Loucy (cell line): ENCODE data around the gene KRTAP10-10.
"Not testable (repeated sequence)": the region's sequence is repeated elsewhere in the genome, so short reads cannot be mapped to it uniquely, and the experiment has no call there.

ENCODE experiments used
- H2AFZ ChIP-seq: fragments of 200-600 bp; sonication (generic); 2 replicates; pipeline ENCODE4 v1.6.0; 2016; ENCODE audit warnings: antibody characterized with exemption, mild to moderate bottlenecking, low read length, moderate library complexity
- H3F3A ChIP-seq: fragments of 200-600 bp; 2 replicates; pipeline ENCODE4 v1.6.0; 2016; ENCODE audit warnings: antibody characterized with exemption, low read depth, mild to moderate bottlenecking
- H3K27me3 ChIP-seq: fragments of 200-600 bp; sonication (generic); 2 replicates; pipeline ENCODE4 v1.6.1; 2014; ENCODE audit warnings: low read length, mild to moderate bottlenecking; ENCODE audit not compliant: insufficient read depth, poor library complexity, severe bottlenecking
- H3K36me3 ChIP-seq: fragments of 200-600 bp; sonication (generic); 2 replicates; pipeline ENCODE4 v1.6.1; 2016; ENCODE audit warnings: low read length; ENCODE audit not compliant: insufficient read depth
- H3K4me1 ChIP-seq: fragments of 200-600 bp; sonication (generic); 2 replicates; pipeline ENCODE4 v1.5.1; 2014; ENCODE audit warnings: low read length, mild to moderate bottlenecking; ENCODE audit not compliant: insufficient read depth, poor library complexity, severe bottlenecking
- H3K4me2 ChIP-seq: fragments of 200-600 bp; sonication (generic); 2 replicates; pipeline ENCODE4 v1.6.0; 2014; ENCODE audit warnings: antibody characterized with exemption, low read length, low read depth, mild to moderate bottlenecking; ENCODE audit not compliant: poor library complexity, severe bottlenecking
- H3K4me3 ChIP-seq: fragments of 200-600 bp; sonication (generic); 2 replicates; pipeline ENCODE4 v1.5.1; 2014; ENCODE audit warnings: low read length, mild to moderate bottlenecking, mixed read lengths; ENCODE audit not compliant: poor library complexity, severe bottlenecking
- H3K79me2 ChIP-seq: fragments of 200-600 bp; sonication (generic); 2 replicates; pipeline ENCODE4 v1.6.1; 2014; ENCODE audit warnings: low read length; ENCODE audit not compliant: insufficient read depth
- H3K9ac ChIP-seq: fragments of 200-600 bp; sonication (generic); 2 replicates; pipeline ENCODE4 v1.6.0; 2014; ENCODE audit warnings: mild to moderate bottlenecking, low read depth, low read length, moderate library complexity; ENCODE audit not compliant: poor library complexity, severe bottlenecking
- H3K9me2 ChIP-seq: fragments of 200-600 bp; sonication (generic); replicated peaks from 2 replicates; pipeline ENCODE4 v1.6.1; 2016; ENCODE audit warnings: low read depth, low read length, mixed read lengths
- H3K9me3 ChIP-seq: fragments of 200-600 bp; sonication (generic); 2 replicates; pipeline ENCODE4 v1.6.1; 2014; ENCODE audit warnings: mild to moderate bottlenecking, antibody characterized with exemption, low read length, low read depth; ENCODE audit not compliant: insufficient read depth
- H4K20me1 ChIP-seq: fragments of 200-600 bp; sonication (generic); 2 replicates; pipeline ENCODE4 v1.6.0; 2014; ENCODE audit warnings: antibody characterized with exemption, low read length, mild to moderate bottlenecking; ENCODE audit not compliant: insufficient read depth, poor library complexity, severe bottlenecking
- EZH2phosphoT487 ChIP-seq: fragments of 200-600 bp; IDR thresholded peaks from 2 replicates; pipeline ENCODE4 v1.6.1; 2018; ENCODE audit warnings: antibody characterized with exemption, mild to moderate bottlenecking, moderate library complexity, borderline replicate concordance
- TF ChIP-seq, protein P1 (sequence below): fragments of 200-600 bp; sonication (generic); conservative IDR thresholded peaks from 2 replicates; pipeline ENCODE4 v1.5.1; 2014; ENCODE audit warnings: mild to moderate bottlenecking, antibody characterized with exemption, low read length

The KRTAP10-10 gene

DNA sequence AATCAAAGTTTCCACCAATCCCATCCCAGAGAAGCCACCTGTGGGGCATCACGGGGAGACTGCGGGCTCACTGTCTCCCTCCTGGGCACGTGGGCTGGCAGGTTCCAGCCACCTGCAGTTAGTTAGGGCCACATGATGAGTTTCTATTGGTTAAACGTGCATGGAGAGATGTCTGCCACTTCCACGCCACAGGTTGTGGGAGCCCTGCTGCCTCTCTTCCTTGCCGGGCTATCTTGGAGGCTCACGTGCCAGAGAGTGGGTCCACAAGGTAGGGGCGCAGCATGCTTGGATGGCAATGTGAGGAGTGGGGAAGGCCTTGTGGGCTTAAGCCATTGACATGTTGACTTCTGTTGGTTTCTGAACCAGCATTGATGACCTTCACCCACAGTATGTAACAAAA is 33.2 kb upstream of the KRTAP10-10 start:
- H3K36me3 ChIP-seq = no peaks in the 10 kb centered on the region
- H3K9me3 ChIP-seq = no peaks in the 10 kb centered on the region
- no peaks in the 10 kb centered on the region for H4K20me1 ChIP-seq
- H3K4me3 ChIP-seq = no peak overlapping the region
- TF ChIP-seq, protein P1, sequence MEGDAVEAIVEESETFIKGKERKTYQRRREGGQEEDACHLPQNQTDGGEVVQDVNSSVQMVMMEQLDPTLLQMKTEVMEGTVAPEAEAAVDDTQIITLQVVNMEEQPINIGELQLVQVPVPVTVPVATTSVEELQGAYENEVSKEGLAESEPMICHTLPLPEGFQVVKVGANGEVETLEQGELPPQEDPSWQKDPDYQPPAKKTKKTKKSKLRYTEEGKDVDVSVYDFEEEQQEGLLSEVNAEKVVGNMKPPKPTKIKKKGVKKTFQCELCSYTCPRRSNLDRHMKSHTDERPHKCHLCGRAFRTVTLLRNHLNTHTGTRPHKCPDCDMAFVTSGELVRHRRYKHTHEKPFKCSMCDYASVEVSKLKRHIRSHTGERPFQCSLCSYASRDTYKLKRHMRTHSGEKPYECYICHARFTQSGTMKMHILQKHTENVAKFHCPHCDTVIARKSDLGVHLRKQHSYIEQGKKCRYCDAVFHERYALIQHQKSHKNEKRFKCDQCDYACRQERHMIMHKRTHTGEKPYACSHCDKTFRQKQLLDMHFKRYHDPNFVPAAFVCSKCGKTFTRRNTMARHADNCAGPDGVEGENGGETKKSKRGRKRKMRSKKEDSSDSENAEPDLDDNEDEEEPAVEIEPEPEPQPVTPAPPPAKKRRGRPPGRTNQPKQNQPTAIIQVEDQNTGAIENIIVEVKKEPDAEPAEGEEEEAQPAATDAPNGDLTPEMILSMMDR = no peak
- TF ChIP-seq EZH2phosphoT487 = no peak
- H3K27me3 ChIP-seq = no peaks in the 10 kb centered on the region
- no peaks in the 10 kb centered on the region for H3K9me2 ChIP-seq
- H3F3A ChIP-seq = no peaks in the 10 kb centered on the region
- no peak overlapping the region for H3K9ac ChIP-seq
- H2AFZ ChIP-seq = no peak overlapping the region
- no peak overlapping the region for H3K4me2 ChIP-seq
- H3K79me2 ChIP-seq = no peaks in the 10 kb centered on the region
- no peaks in the 10 kb centered on the region for H3K4me1 ChIP-seq

DNA sequence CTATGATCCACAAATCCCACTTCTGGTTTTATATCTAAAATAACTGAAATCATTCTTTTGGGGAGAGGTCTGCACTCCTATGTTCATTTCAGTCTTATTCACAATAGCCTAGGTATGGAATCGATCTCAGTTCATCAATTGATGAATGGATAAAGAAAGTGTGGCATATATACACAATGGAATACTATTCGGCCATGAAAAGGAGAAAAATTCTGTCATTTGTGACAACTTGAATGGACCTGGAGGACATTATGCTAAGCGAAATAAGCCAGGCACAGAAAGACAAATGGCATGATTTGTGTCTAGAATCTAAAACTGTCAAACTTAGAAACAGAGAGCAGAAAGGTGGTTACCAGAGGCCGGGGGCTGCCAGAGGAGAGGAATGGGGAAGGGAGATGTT is 30.7 kb upstream of the KRTAP10-10 start:
- TF ChIP-seq, protein P1 = no peak
- TF ChIP-seq EZH2phosphoT487 = no peak
- Histone ChIP-seq H3K9me3 (peaks cover 8% of the 10 kb centered on the region; the same call in 1 of the 2 replicates), H3K4me3 (no peak overlapping the region), H3K4me2 (no peak overlapping the region), H3F3A (no peaks in the 10 kb centered on the region), H3K36me3 (no peaks in the 10 kb centered on the region), H3K9ac (no peak overlapping the region), H3K27me3 (no peaks in the 10 kb centered on the region), H3K79me2 (no peaks in the 10 kb centered on the region), H3K4me1 (no peaks in the 10 kb centered on the region), H3K9me2 (no peaks in the 10 kb centered on the region), H2AFZ (no peak overlapping the region), H4K20me1 (no peaks in the 10 kb centered on the region)

DNA sequence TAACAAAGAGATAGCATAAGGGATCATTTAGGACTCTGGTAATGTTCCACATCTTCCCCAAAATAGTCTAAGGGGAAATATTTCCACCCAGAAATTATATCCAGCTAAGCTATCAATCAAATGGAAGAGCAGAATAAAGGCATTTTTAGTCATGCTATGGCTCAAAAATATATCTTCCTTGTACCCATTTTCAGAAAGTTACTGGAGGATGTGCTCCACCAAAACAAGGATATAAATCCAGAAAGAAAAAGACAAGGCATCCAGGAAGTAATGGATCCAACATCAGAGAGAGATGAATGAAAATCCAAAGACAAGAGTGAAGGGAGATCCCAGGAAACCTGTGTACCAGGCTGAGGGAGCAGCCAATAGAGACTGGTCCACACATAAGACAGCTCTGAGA is 28.0 kb upstream of the KRTAP10-10 start:
- Histone ChIP-seq H3K27me3 (no peaks in the 10 kb centered on the region), H3K79me2 (no peaks in the 10 kb centered on the region), H3K9me3 (peaks cover 13% of the 10 kb centered on the region; the same call in 1 of the 2 replicates), H3K9me2 (no peaks in the 10 kb centered on the region), H3F3A (no peaks in the 10 kb centered on the region), H3K9ac (no peak overlapping the region), H3K4me3 (no peak overlapping the region), H3K4me1 (no peaks in the 10 kb centered on the region), H4K20me1 (no peaks in the 10 kb centered on the region), H3K36me3 (no peaks in the 10 kb centered on the region), H3K4me2 (no peak overlapping the region), H2AFZ (no peak overlapping the region)
- TF ChIP-seq EZH2phosphoT487 = no peak
- TF ChIP-seq, protein P1 = no peak

DNA sequence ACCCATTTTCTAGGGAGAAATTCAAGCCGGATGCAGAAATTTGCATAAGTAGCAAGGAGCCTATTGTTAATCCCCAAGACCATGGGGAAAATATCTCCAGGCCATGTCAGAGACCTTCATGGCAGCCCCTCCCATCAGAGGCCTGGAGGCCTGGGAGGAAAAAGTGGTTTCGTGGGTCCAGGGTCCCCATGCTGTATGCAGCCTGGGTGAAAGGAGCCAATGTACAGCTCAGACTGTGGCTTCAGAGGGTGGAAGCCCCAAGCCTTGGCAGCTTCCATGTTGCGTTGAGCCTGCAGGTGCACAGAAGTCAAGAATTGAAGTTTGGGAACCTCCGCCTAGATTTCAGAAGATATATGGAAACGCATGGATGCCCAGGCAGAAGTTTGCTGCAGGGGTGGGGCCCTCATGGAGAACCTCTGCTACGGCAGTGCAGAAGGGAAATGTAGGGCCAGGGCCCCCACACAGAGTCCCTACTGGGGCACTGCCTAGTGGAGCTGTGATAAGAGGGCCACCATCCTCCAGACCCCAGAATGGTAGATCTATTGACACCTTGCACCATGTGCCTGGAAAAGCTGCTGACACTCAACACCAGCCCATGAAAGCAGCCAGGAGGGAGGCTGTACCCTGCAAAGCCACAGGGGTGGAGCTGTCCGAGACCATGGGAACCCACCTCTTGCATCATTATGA is 26.9 kb upstream of the KRTAP10-10 start:
- not testable (repeated sequence) for H3K4me2 ChIP-seq, H3K9me2 ChIP-seq, H3K79me2 ChIP-seq, H3K9ac ChIP-seq, H2AFZ ChIP-seq, H3K4me1 ChIP-seq, H3F3A ChIP-seq, H4K20me1 ChIP-seq, H3K36me3 ChIP-seq, H3K4me3 ChIP-seq, H3K27me3 ChIP-seq
- peaks cover 13% of the 10 kb centered on the region; the same call in 1 of the 2 replicates for H3K9me3 ChIP-seq
